PC-3 (cell line): ENCODE results near the gene CMBL. TPM values are rescaled to one million over a fixed set of nuclear protein-coding genes. Genes with fewer than 3 reads are reported as not detected.

Source experiments
- ATAC-seq: fragments of 200-7000 bp; cut with Tn5 transposase; 2 replicates; pipeline ENCODE4 v1.9.1; 2020; ENCODE audit warnings: mild to moderate bottlenecking, moderate library complexity
- BruUV-seq: library from RNA; stranded (reverse); fragments of 400-500 nt; replicated peaks from 2 replicates; lab custom pipeline; 2021; lab: Mats Ljungman, UMichigan
- CTCF ChIA-PET: fragments of 300-600 bp; sonication (Branson Sonifier 250); formaldehyde crosslinking; loops from one replicate; lab custom pipeline; 2022; ENCODE audit warnings: antibody characterized with exemption; lab: Charles Lee
- POLR2A ChIA-PET: fragments of 300-600 bp; sonication (Branson Sonifier 250); formaldehyde crosslinking; loops from one replicate; lab custom pipeline; 2022; ENCODE audit warnings: antibody characterized with exemption; ENCODE audit not compliant: unreplicated experiment; lab: Charles Lee
- DNase-seq: peaks from one replicate; pipeline ENCODE4 v3.0.0-alpha.2; 2015
- H2AFZ ChIP-seq: fragments of 300-600 bp; sonication (generic); 2 replicates; pipeline ENCODE4 v1.6.0; 2016; ENCODE audit warnings: antibody characterized with exemption, low read length
- H3F3A ChIP-seq: fragments of 300-600 bp; sonication (generic); one replicate; pipeline ENCODE4 v1.6.0; 2017; ENCODE audit warnings: antibody characterized with exemption, low read length, control low read depth, mild to moderate bottlenecking; ENCODE audit not compliant: unreplicated experiment
- H3K27ac ChIP-seq: fragments of 300-600 bp; sonication (generic); 2 replicates; pipeline ENCODE4 v1.5.1; 2016; ENCODE audit warnings: mild to moderate bottlenecking, low read length
- H3K27me3 ChIP-seq: fragments of 300-600 bp; sonication (generic); 2 replicates; pipeline ENCODE4 v1.6.1; 2016; ENCODE audit warnings: low read length, mixed read lengths
- H3K36me3 ChIP-seq: fragments of 300-600 bp; sonication (generic); 2 replicates; pipeline ENCODE4 v1.6.1; 2016; ENCODE audit warnings: low read depth, mixed run types, low read length, mixed read lengths
- H3K4me1 ChIP-seq: fragments of 300-600 bp; sonication (generic); 2 replicates; pipeline ENCODE4 v1.5.1; 2016; ENCODE audit warnings: low read length; ENCODE audit not compliant: insufficient read depth
- H3K4me2 ChIP-seq: fragments of 300-600 bp; sonication (generic); 2 replicates; pipeline ENCODE4 v1.6.0; 2016; ENCODE audit warnings: low read length
- H3K4me3 ChIP-seq: fragments of 300-600 bp; sonication (generic); 2 replicates; pipeline ENCODE4 v1.5.1; 2016; ENCODE audit warnings: mild to moderate bottlenecking, low read length, mixed read lengths
- H3K79me2 ChIP-seq: fragments of 300-600 bp; sonication (generic); 2 replicates; pipeline ENCODE4 v1.6.1; 2017; ENCODE audit warnings: low read length, mixed read lengths
- H3K9ac ChIP-seq: fragments of 300-600 bp; sonication (generic); 2 replicates; pipeline ENCODE4 v1.6.0; 2016; ENCODE audit warnings: mild to moderate bottlenecking, low read length
- H3K9me2 ChIP-seq: fragments of 300-600 bp; sonication (generic); replicated peaks from 2 replicates; pipeline ENCODE4 v1.6.1; 2016; ENCODE audit warnings: mixed run types, low read length, mixed read lengths
- H3K9me3 ChIP-seq: fragments of 300-600 bp; sonication (generic); 2 replicates; pipeline ENCODE4 v1.6.1; 2016; ENCODE audit warnings: low read length, mixed read lengths
- H4K20me1 ChIP-seq: fragments of 300-600 bp; sonication (generic); 2 replicates; pipeline ENCODE4 v1.6.1; 2016; ENCODE audit warnings: low read length, mixed read lengths
- CTCF ChIP-seq: fragments of 300-600 bp; sonication (generic); conservative IDR thresholded peaks from 2 replicates; pipeline ENCODE4 v1.5.1; 2017; ENCODE audit warnings: antibody characterized with exemption, low read depth, mild to moderate bottlenecking, low read length
- EZH2 ChIP-seq: fragments of 300-600 bp; sonication (generic); IDR thresholded peaks from one replicate; pipeline ENCODE4 v1.6.1; 2017; ENCODE audit warnings: antibody characterized with exemption, mild to moderate bottlenecking, low read length; ENCODE audit not compliant: unreplicated experiment
- EZH2phosphoT487 ChIP-seq: fragments of 300-600 bp; sonication (generic); IDR thresholded peaks from 2 replicates; pipeline ENCODE4 v1.6.1; 2018; ENCODE audit warnings: mild to moderate bottlenecking, antibody characterized with exemption, low read length, borderline replicate concordance
- intact Hi-C: fragments of 100-400 bp; cut with micrococcal nuclease; formaldehyde crosslinking; loops from 2 replicates; pipeline ENCODE4 v1.9.0; 2023
- total RNA-seq: library from RNA; depleted of rRNA; stranded (reverse); fragments of >200 nt; gene quantifications from 2 replicates; pipeline ENCODE4 v1.2.3, GENCODE V29; 2014

CMBL gene
- total RNA-seq, 1 experiment from 2014 or later = 35.7 TPM

GRCh38 chr5:10279328-10279727 lies 28.4 kb downstream of the CMBL start:
- no peak overlapping the region for H3K4me2 ChIP-seq
- H3K27me3 ChIP-seq = no peaks in the 10 kb centered on the region
- no peak overlapping the region for H3K27ac ChIP-seq
- DNase-seq = no peak
- no peaks in the 10 kb centered on the region for H3K79me2 ChIP-seq
- BruUV-seq = TSS peak; percentile 70
- ChIA-PET POLR2A (no interaction called here), CTCF (no interaction called here)
- no peak overlapping the region for H3K9ac ChIP-seq
- H3K9me3 ChIP-seq = no peaks in the 10 kb centered on the region
- intact Hi-C loops = no loop called here
- H4K20me1 ChIP-seq = no peaks in the 10 kb centered on the region
- ATAC-seq = no peak
- no peaks in the 10 kb centered on the region for H3K4me1 ChIP-seq
- no peak for TF ChIP-seq EZH2
- no peak for TF ChIP-seq EZH2phosphoT487
- no peaks in the 10 kb centered on the region for H3F3A ChIP-seq
- H2AFZ ChIP-seq = no peak overlapping the region
- H3K9me2 ChIP-seq = no peaks in the 10 kb centered on the region
- H3K36me3 ChIP-seq = peaks cover 21% of the 10 kb centered on the region; the same call in 1 of the 2 replicates
- H3K4me3 ChIP-seq = no peak overlapping the region

GRCh38 chr5:10278658-10279279 lies 28.9 kb downstream of the CMBL start:
- no peaks in the 10 kb centered on the region for H3K9me2 ChIP-seq
- no peaks in the 10 kb centered on the region for H3K79me2 ChIP-seq
- ChIA-PET POLR2A (no interaction called here), CTCF (no interaction called here)
- no peaks in the 10 kb centered on the region for H4K20me1 ChIP-seq
- no peaks in the 10 kb centered on the region for H3K4me1 ChIP-seq
- DNase-seq (no peak), ATAC-seq (no peak)
- intact Hi-C loops = no loop called here
- no peaks in the 10 kb centered on the region for H3K9me3 ChIP-seq
- H3K36me3 ChIP-seq = peaks cover 21% of the 10 kb centered on the region; the same call in 1 of the 2 replicates
- H3F3A ChIP-seq = no peaks in the 10 kb centered on the region
- H3K27ac ChIP-seq = no peak overlapping the region
- H3K9ac ChIP-seq = no peak overlapping the region
- TF ChIP-seq CTCF (no peak), EZH2phosphoT487 (no peak), EZH2 (no peak)
- no peak overlapping the region for H3K4me3 ChIP-seq
- BruUV-seq = no TSS peak
- no peak overlapping the region for H2AFZ ChIP-seq
- H3K27me3 ChIP-seq = no peaks in the 10 kb centered on the region
- no peak overlapping the region for H3K4me2 ChIP-seq

- no peak overlapping the region for H3K9ac ChIP-seq
These were observed 29.7 kb downstream of the CMBL start for GRCh38 chr5:10277773-10278630.

More at GRCh38 chr5:10277773-10278630, 29.7 kb downstream of the CMBL start:
- no peaks in the 10 kb centered on the region for H3K79me2 ChIP-seq
- intact Hi-C loops = no loop called here
- ChIA-PET CTCF (no interaction called here), POLR2A (no interaction called here)
- DNase-seq = no peak
- no peak for ATAC-seq
- H3K4me3 ChIP-seq = no peak overlapping the region
- no peaks in the 10 kb centered on the region for H3K9me3 ChIP-seq
- no peaks in the 10 kb centered on the region for H3K27me3 ChIP-seq
- no peak overlapping the region for H2AFZ ChIP-seq
- no peak overlapping the region for H3K4me2 ChIP-seq
- no peak overlapping the region for H3K27ac ChIP-seq
- peaks cover 21% of the 10 kb centered on the region; the same call in 1 of the 2 replicates for H3K36me3 ChIP-seq
- H3F3A ChIP-seq = no peaks in the 10 kb centered on the region
- BruUV-seq = no TSS peak
- TF ChIP-seq CTCF (no peak), EZH2 (no peak), EZH2phosphoT487 (no peak)
- no peaks in the 10 kb centered on the region for H4K20me1 ChIP-seq
- H3K4me1 ChIP-seq = no peaks in the 10 kb centered on the region
- no peaks in the 10 kb centered on the region for H3K9me2 ChIP-seq
